IMR-90 (cell line): ENCODE measurements around the gene LRRC8B. TPM values are rescaled to one million over a fixed set of nuclear protein-coding genes. Genes with fewer than 3 reads are reported as not detected.

Experiments used
- ATAC-seq: fragments of 200-7000 bp; cut with Tn5 transposase; 2 replicates; pipeline ENCODE4 v1.9.1; 2020; ENCODE audit warnings: low read depth, mild to moderate bottlenecking, moderate library complexity
- BruUV-seq: library from RNA; stranded (reverse); fragments of 400-500 nt; replicated peaks from 2 replicates; lab custom pipeline; 2021; lab: Mats Ljungman, UMichigan
- CTCF ChIA-PET: fragments of 300-600 bp; formaldehyde crosslinking; extraction: SDS; loops from one replicate; lab custom pipeline; 2021; ENCODE audit warnings: antibody characterized with exemption; lab: Yijun Ruan, JAX
- POLR2A ChIA-PET: fragments of 300-600 bp; sonication (Branson Sonifier 250); formaldehyde crosslinking; loops from one replicate; lab custom pipeline; 2022; ENCODE audit warnings: antibody characterized with exemption; ENCODE audit not compliant: unreplicated experiment; lab: Charles Lee
- DNase-seq: peaks from one replicate; pipeline ENCODE4 v3.0.0; 2013
- H2AFZ ChIP-seq: replicated peaks from 2 replicates; pipeline ENCODE3; 2013; ENCODE audit warnings: low read length, mild to moderate bottlenecking; ENCODE audit not compliant: poor library complexity
- H2AK5ac ChIP-seq: 2 replicates; pipeline ENCODE4 v1.6.1; 2013; ENCODE audit warnings: low read depth, low read length, inconsistent platforms
- H2AK9ac ChIP-seq: replicated peaks from 2 replicates; pipeline ENCODE3; 2013; ENCODE audit warnings: mild to moderate bottlenecking, low read depth, low read length, moderate library complexity; ENCODE audit not compliant: poor library complexity
- H2BK120ac ChIP-seq: 2 replicates; pipeline ENCODE4 v1.6.1; 2013; ENCODE audit warnings: low read depth, low read length, inconsistent platforms
- H2BK15ac ChIP-seq: 3 replicates; pipeline ENCODE4 v1.6.1; 2013; ENCODE audit warnings: low read depth, low read length, inconsistent platforms
- H2BK20ac ChIP-seq: 2 replicates; pipeline ENCODE4 v1.6.1; 2013; ENCODE audit warnings: low read depth, mild to moderate bottlenecking, inconsistent platforms, low read length, moderate library complexity
- H2BK5ac ChIP-seq: 2 replicates; pipeline ENCODE4 v1.6.1; 2013; ENCODE audit warnings: mild to moderate bottlenecking, low read depth, low read length, inconsistent platforms; ENCODE audit not compliant: poor library complexity, severe bottlenecking
- H3K14ac ChIP-seq: replicated peaks from 2 replicates; pipeline ENCODE4 v1.6.1; 2013; ENCODE audit warnings: low read depth, low read length, inconsistent platforms
- H3K18ac ChIP-seq: 2 replicates; pipeline ENCODE4 v1.6.1; 2013; ENCODE audit warnings: low read depth, low read length, control low read depth
- H3K23ac ChIP-seq: 2 replicates; pipeline ENCODE4 v1.6.1; 2013; ENCODE audit warnings: low read depth, low read length, inconsistent platforms
- H3K27ac ChIP-seq: 2 replicates; pipeline ENCODE4 v1.5.1; 2013; ENCODE audit warnings: mild to moderate bottlenecking, control low read depth, low read length; ENCODE audit not compliant: insufficient read depth
- H3K27me3 ChIP-seq: 2 replicates; pipeline ENCODE4 v1.6.1; 2013; ENCODE audit warnings: low read length; ENCODE audit not compliant: control insufficient read depth, insufficient read depth
- H3K36me3 ChIP-seq: 2 replicates; pipeline ENCODE4 v1.6.1; 2013; ENCODE audit warnings: low read length, mixed read lengths; ENCODE audit not compliant: control insufficient read depth, insufficient read depth
- H3K4ac ChIP-seq: 2 replicates; pipeline ENCODE4 v1.6.1; 2013; ENCODE audit warnings: low read depth, low read length, inconsistent platforms
- H3K4me1 ChIP-seq: 2 replicates; pipeline ENCODE4 v1.6.1; 2013; ENCODE audit warnings: low read length, mixed read lengths; ENCODE audit not compliant: control insufficient read depth, insufficient read depth
- H3K4me2 ChIP-seq: 2 replicates; pipeline ENCODE4 v1.6.1; 2013; ENCODE audit warnings: low read depth, mild to moderate bottlenecking, control low read depth, low read length, moderate library complexity
- H3K4me3 ChIP-seq: 2 replicates; pipeline ENCODE4 v1.5.1; 2013; ENCODE audit warnings: low read depth, mild to moderate bottlenecking, control low read depth, low read length, moderate library complexity; ENCODE audit not compliant: insufficient read depth
- H3K56ac ChIP-seq: 2 replicates; pipeline ENCODE4 v1.6.1; 2013; ENCODE audit warnings: low read length, inconsistent platforms; ENCODE audit not compliant: insufficient read depth; ENCODE audit errors: extremely low read depth
- H3K79me1 ChIP-seq, 2 experiments: 2 replicates each; pipeline ENCODE4 v1.6.1; 2013; ENCODE audit warnings: low read length in 2 of 2, inconsistent platforms in 1 of 2, low read depth in 1 of 2
- H3K9ac ChIP-seq: 2 replicates; pipeline ENCODE4 v1.6.1; 2013; ENCODE audit warnings: low read depth, low read length, control low read depth
- H3K9me1 ChIP-seq: 2 replicates; pipeline ENCODE4 v1.6.1; 2013; ENCODE audit warnings: low read length, inconsistent platforms; ENCODE audit not compliant: insufficient read depth
- H3K9me3 ChIP-seq: 2 replicates; pipeline ENCODE4 v1.6.1; 2013; ENCODE audit warnings: low read length; ENCODE audit not compliant: control insufficient read depth, insufficient read depth
- H4K20me1 ChIP-seq: 2 replicates; pipeline ENCODE4 v1.6.1; 2013; ENCODE audit warnings: low read length, inconsistent platforms; ENCODE audit not compliant: insufficient read depth
- H4K5ac ChIP-seq: 2 replicates; pipeline ENCODE4 v1.6.1; 2013; ENCODE audit warnings: mild to moderate bottlenecking, low read depth, low read length, control low read depth
- H4K8ac ChIP-seq, 2 experiments: 2 replicates each; pipeline ENCODE4 v1.6.1; 2013; ENCODE audit warnings: low read depth in 2 of 2, low read length in 2 of 2, control low read depth in 1 of 2, inconsistent platforms in 1 of 2
- H4K91ac ChIP-seq: 2 replicates; pipeline ENCODE4 v1.6.1; 2013; ENCODE audit warnings: low read depth, low read length, inconsistent platforms; ENCODE audit not compliant: insufficient read depth
- BHLHE40 ChIP-seq: fragments of 150-350 bp; IDR thresholded peaks from 2 replicates; pipeline ENCODE4 v1.6.1; 2016; ENCODE audit warnings: mild to moderate bottlenecking, low read depth, low read length
- CEBPB ChIP-seq: IDR thresholded peaks from 2 replicates; pipeline ENCODE4 v1.6.1; 2012; ENCODE audit warnings: low read depth, low read length, improper control_type of control experiment
- CHD1 ChIP-seq: IDR thresholded peaks from 2 replicates; pipeline ENCODE4 v1.6.1; 2012; ENCODE audit warnings: low read depth, low read length, improper control_type of control experiment
- CTCF ChIP-seq: conservative IDR thresholded peaks from 2 replicates; pipeline ENCODE4 v1.5.1; 2012; ENCODE audit warnings: mild to moderate bottlenecking, low read depth, low read length, improper control_type of control experiment
- ELK1 ChIP-seq: fragments of 150-350 bp; IDR thresholded peaks from 2 replicates; pipeline ENCODE4 v1.6.1; 2016; ENCODE audit warnings: low read depth, mild to moderate bottlenecking, low read length, moderate library complexity, borderline replicate concordance
- FOS ChIP-seq: fragments of 150-350 bp; IDR thresholded peaks from 2 replicates; pipeline ENCODE4 v1.6.1; 2016; ENCODE audit warnings: low read depth, low read length
- MAFK ChIP-seq: IDR thresholded peaks from 2 replicates; pipeline ENCODE4 v1.6.1; 2012; ENCODE audit warnings: low read depth, low read length, improper control_type of control experiment
- MAZ ChIP-seq: IDR thresholded peaks from 2 replicates; pipeline ENCODE4 v1.6.1; 2012; ENCODE audit warnings: low read depth, mild to moderate bottlenecking, low read length, improper control_type of control experiment, moderate library complexity, borderline replicate concordance
- MXI1 ChIP-seq: IDR thresholded peaks from 2 replicates; pipeline ENCODE4 v1.6.1; 2012; ENCODE audit warnings: low read depth, mild to moderate bottlenecking, low read length, moderate library complexity, borderline replicate concordance
- NFE2L2 ChIP-seq: fragments of 150-350 bp; IDR thresholded peaks from 2 replicates; pipeline ENCODE4 v1.6.1; 2016; ENCODE audit warnings: low read depth, mild to moderate bottlenecking, low read length
- POLR2A ChIP-seq: IDR thresholded peaks from 2 replicates; pipeline ENCODE4 v1.6.1; 2012; ENCODE audit warnings: mild to moderate bottlenecking, low read depth, low read length
- RAD21 ChIP-seq: IDR thresholded peaks from 2 replicates; pipeline ENCODE4 v1.6.1; 2012; ENCODE audit warnings: low read length, improper control_type of control experiment
- RCOR1 ChIP-seq: IDR thresholded peaks from 2 replicates; pipeline ENCODE4 v1.6.1; 2012; ENCODE audit warnings: mild to moderate bottlenecking, low read length, improper control_type of control experiment; ENCODE audit not compliant: insufficient replicate concordance
- RFX5 ChIP-seq: IDR thresholded peaks from 2 replicates; pipeline ENCODE4 v1.8.0; 2012; ENCODE audit warnings: low read depth, mild to moderate bottlenecking, low read length, moderate library complexity
- SMC3 ChIP-seq: fragments of 150-350 bp; IDR thresholded peaks from 2 replicates; pipeline ENCODE4 v1.6.1; 2016; ENCODE audit warnings: low read depth, mild to moderate bottlenecking, antibody characterized with exemption, low read length, moderate library complexity
- USF2 ChIP-seq: fragments of 150-350 bp; IDR thresholded peaks from 2 replicates; pipeline ENCODE4 v1.6.1; 2017; ENCODE audit warnings: mild to moderate bottlenecking, antibody characterized with exemption, low read length, low read depth
- WGBS, 2 experiments: methylation state at CpG; one replicate each; pipeline versions ENCODE4 v1.1.5 to v1.1.7; 2013; ENCODE audit warnings: missing lambda C conversion rate in 2 of 2; ENCODE audit not compliant: insufficient read length in 1 of 2; ENCODE audit errors: extremely low coverage in 2 of 2; 5-methylcytosine and 5-hydroxymethylcytosine counted together
- dilution Hi-C: fragments of 300-500 bp; cut with HindIII; formaldehyde crosslinking; loops from one replicate; pipeline ENCODE4 v1.14.3; 2018; ENCODE audit warnings: low sequenced_read_pairs; ENCODE audit not compliant: unreplicated experiment
- in situ Hi-C: fragments of 300-500 bp; cut with MboI; formaldehyde crosslinking; loops from 3 replicates; pipeline ENCODE4 v1.14.3; 2019; ENCODE audit warnings: low sequenced_read_pairs, inconsistent platforms, mixed read lengths
- intact Hi-C: fragments of 100-400 bp; cut with micrococcal nuclease; formaldehyde crosslinking; loops from 2 replicates; pipeline ENCODE4 v1.10.0; 2022
- polyA plus RNA-seq, 3 experiments: library from polyadenylated mRNA; depleted of rRNA; stranded (reverse); fragments of >200 nt; gene quantifications; 2 replicates each; pipeline ENCODE4 v1.2.3, GENCODE V29; 2012; ENCODE audit warnings: low replicate concordance in 1 of 3
- total RNA-seq: library from RNA; depleted of rRNA; stranded (reverse); fragments of >200 nt; gene quantifications from 2 replicates; pipeline ENCODE4 v1.2.3, GENCODE V29; 2012

The LRRC8B gene
- total and polyA plus RNA-seq, 2 of the 4 experiments (the other 2 are of a cell fraction), result 0.74 to 1.8 TPM

GRCh38 chr1:89611721-89612120 lies 87.1 kb downstream of the LRRC8B start:
- ChIA-PET POLR2A (no interaction called here), CTCF (no interaction called here)
- no peak overlapping the region for H3K4me2 ChIP-seq
- H4K91ac ChIP-seq, result no peak overlapping the region
- ATAC-seq (no peak), DNase-seq (no peak)
- H4K8ac ChIP-seq, result no peak overlapping the region
- no peaks in the 10 kb centered on the region for H3K36me3 ChIP-seq
- TF ChIP-seq MAFK (no peak), CTCF (no peak), MXI1 (no peak), FOS (no peak), RFX5 (no peak), BHLHE40 (no peak), SMC3 (no peak), CEBPB (no peak), POLR2A (no peak), RCOR1 (no peak), NFE2L2 (no peak), ELK1 (no peak), MAZ (no peak), USF2 (no peak), RAD21 (no peak), CHD1 (no peak)
- H2AFZ ChIP-seq, result no peak overlapping the region
- no peak overlapping the region for H3K9ac ChIP-seq
- WGBS, 2 experiments, result no CpG with 5 or more reads among the region's 1 CpG
- no peak overlapping the region for H3K27ac ChIP-seq
- no peak overlapping the region for H3K18ac ChIP-seq
- H2BK15ac ChIP-seq, result no peak overlapping the region
- H3K23ac ChIP-seq, result no peak overlapping the region
- no peak overlapping the region for H2BK120ac ChIP-seq
- no peak overlapping the region for H2BK20ac ChIP-seq
- in situ Hi-C loops, result no loop called here
- intact Hi-C loops, result no loop called here
- no peaks in the 10 kb centered on the region for H3K79me1 ChIP-seq
- H3K9me3 ChIP-seq, result no peaks in the 10 kb centered on the region
- dilution Hi-C loops, result no loop called here
- no peak overlapping the region for H2AK5ac ChIP-seq
- H3K56ac ChIP-seq, result no peak overlapping the region
- no peaks in the 10 kb centered on the region for H4K20me1 ChIP-seq
- H3K9me1 ChIP-seq, result no peaks in the 10 kb centered on the region
- H4K5ac ChIP-seq, result no peak overlapping the region
- no peak overlapping the region for H3K14ac ChIP-seq
- BruUV-seq, result no TSS peak
- no peak overlapping the region for H2AK9ac ChIP-seq
- no peak overlapping the region for H3K4me3 ChIP-seq
- H3K4me1 ChIP-seq, result no peaks in the 10 kb centered on the region
- no peak overlapping the region for H3K4ac ChIP-seq
- no peak overlapping the region for H2BK5ac ChIP-seq
- no peaks in the 10 kb centered on the region for H3K27me3 ChIP-seq
